ENCODE data around the gene XPA. TPM values are rescaled to one million over a fixed set of nuclear protein-coding genes. Genes with fewer than 3 reads are reported as not detected.

The XPA gene
- total RNA-seq, 1 donor from 2014 or later: 12.3 TPM

DNA sequence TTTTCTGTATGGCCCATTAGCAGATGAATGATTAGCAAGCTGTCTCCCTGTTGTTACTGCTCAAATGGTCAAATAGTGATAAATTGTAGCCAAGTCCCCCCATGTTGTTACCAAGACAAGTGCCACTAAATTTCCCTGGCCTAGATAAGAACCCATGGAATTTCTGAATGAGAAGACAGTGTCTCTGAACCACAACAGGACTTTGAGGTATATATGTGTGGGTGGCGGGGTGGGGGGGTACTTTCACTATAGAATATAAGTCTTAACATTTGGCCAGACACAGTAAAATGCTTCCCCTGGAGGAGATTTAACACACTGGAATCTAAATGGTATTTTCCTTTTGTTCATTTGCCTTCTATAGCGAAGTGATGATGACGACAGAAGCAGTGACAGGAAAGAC lies 28.7 kb downstream of the XPA start:
- no peak for DNase-seq
- Mint-ChIP-seq H3K27me3 (ENCODE audit: unreplicated experiment) (no peaks in the 10 kb centered on the region), H3K4me3 (ENCODE audit: unreplicated experiment) (no peak overlapping the region), H3K36me3 (ENCODE audit: unreplicated experiment) (peaks cover 6% of the 10 kb centered on the region), H3K9me3 (ENCODE audit: unreplicated experiment) (no peaks in the 10 kb centered on the region), H3K4me1 (ENCODE audit: low read depth, unreplicated experiment) (no peaks in the 10 kb centered on the region), H3K27ac (ENCODE audit: unreplicated experiment) (no peak overlapping the region)
- TF ChIP-seq, protein P1, sequence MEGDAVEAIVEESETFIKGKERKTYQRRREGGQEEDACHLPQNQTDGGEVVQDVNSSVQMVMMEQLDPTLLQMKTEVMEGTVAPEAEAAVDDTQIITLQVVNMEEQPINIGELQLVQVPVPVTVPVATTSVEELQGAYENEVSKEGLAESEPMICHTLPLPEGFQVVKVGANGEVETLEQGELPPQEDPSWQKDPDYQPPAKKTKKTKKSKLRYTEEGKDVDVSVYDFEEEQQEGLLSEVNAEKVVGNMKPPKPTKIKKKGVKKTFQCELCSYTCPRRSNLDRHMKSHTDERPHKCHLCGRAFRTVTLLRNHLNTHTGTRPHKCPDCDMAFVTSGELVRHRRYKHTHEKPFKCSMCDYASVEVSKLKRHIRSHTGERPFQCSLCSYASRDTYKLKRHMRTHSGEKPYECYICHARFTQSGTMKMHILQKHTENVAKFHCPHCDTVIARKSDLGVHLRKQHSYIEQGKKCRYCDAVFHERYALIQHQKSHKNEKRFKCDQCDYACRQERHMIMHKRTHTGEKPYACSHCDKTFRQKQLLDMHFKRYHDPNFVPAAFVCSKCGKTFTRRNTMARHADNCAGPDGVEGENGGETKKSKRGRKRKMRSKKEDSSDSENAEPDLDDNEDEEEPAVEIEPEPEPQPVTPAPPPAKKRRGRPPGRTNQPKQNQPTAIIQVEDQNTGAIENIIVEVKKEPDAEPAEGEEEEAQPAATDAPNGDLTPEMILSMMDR (IDR thresholded peaks at IDR 0.05; ENCODE audit: partially characterized antibody, unreplicated experiment): no peak

DNA sequence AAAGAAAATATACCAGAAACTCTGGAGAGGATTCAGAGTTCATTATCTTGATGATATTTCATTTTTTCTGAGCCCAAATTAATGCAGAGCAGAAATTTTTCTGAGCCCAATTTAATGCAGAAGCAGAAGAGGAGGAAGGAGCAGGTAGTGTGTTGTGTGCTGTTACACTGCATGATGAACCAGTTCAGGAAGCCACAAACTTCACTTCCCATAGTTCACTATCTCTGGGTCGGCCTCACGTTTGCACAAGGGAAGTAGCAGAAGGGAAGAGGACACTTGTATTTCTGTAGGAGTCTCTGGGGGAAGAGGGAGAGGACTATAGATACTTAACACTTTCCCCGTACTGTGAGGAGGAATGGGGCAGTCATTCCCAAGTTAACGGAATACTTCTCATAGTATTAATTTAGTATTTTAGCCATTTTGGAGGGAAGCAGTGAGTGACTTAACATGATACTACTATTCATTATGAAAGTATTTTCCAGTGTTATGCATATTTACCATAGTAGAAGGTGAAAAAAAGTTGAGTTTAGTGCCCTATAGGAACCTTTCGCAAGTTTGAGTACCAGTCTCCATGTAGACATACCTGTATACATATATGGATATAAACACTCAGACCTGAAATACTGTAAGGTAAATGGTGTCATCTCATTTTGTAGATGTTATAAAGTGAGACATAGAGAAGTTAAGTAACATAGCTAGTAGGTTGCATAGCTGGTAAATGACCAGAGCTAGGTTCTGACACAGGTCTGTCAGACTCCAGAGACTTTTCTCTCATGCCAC lies 30.0 kb downstream of the XPA start:
- Mint-ChIP-seq H3K27me3 (ENCODE audit: unreplicated experiment) (no peaks in the 10 kb centered on the region), H3K4me1 (ENCODE audit: low read depth, unreplicated experiment) (no peaks in the 10 kb centered on the region), H3K4me3 (ENCODE audit: unreplicated experiment) (no peak overlapping the region), H3K9me3 (ENCODE audit: unreplicated experiment) (no peaks in the 10 kb centered on the region), H3K36me3 (ENCODE audit: unreplicated experiment) (peaks cover 6% of the 10 kb centered on the region), H3K27ac (ENCODE audit: unreplicated experiment) (no peak overlapping the region)
- no peak for DNase-seq
- TF ChIP-seq, protein P1 (IDR thresholded peaks at IDR 0.05; ENCODE audit: partially characterized antibody, unreplicated experiment): no peak

DNA sequence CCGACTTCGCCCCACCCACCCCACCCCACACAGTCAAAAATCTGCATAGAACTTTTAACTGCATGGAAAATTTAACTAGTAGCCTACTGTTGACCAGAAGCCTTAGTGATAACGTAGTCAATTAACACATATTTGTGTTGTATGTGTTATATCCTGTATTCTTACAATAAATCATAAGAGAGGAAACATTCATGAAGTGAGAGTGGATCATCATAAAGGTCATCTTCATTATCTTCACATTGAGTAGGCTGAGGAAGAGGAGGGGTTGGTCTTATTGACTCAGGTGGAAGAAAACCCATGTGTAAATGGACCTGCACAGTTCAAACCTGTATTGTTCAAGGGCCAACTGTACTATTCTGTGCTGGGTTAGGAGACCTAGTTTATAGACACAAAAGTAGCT lies 31.4 kb downstream of the XPA start:
- Mint-ChIP-seq H3K36me3 (ENCODE audit: unreplicated experiment) (peaks cover 6% of the 10 kb centered on the region), H3K27me3 (ENCODE audit: unreplicated experiment) (no peaks in the 10 kb centered on the region), H3K9me3 (ENCODE audit: unreplicated experiment) (no peaks in the 10 kb centered on the region), H3K27ac (ENCODE audit: unreplicated experiment) (no peak overlapping the region), H3K4me1 (ENCODE audit: low read depth, unreplicated experiment) (no peaks in the 10 kb centered on the region), H3K4me3 (ENCODE audit: unreplicated experiment) (no peak overlapping the region)
- no peak for DNase-seq
- TF ChIP-seq, protein P1 (IDR thresholded peaks at IDR 0.05; ENCODE audit: partially characterized antibody, unreplicated experiment): no peak

DNA sequence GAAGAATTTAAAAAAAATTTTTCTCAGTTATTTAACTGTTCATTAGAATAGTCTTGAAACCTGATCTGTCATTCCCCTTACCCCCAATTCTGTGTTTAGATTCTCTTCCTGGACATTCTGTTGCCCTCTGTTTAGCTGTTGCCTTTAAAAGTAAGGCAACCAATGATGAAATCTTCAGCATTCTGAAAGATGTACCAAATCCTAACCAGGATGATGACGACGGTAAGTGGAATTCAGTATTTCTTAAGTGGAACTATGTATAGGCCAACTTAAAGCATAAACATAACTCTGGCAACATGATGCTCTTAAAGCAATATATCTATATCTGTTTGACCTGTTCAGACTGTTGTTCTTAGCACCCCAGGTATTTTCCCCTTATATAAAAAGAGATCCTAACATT lies 36.3 kb downstream of the XPA start:
- H3K36me3 Mint-ChIP-seq (ENCODE audit: unreplicated experiment): peaks cover 10% of the 10 kb centered on the region

DNA sequence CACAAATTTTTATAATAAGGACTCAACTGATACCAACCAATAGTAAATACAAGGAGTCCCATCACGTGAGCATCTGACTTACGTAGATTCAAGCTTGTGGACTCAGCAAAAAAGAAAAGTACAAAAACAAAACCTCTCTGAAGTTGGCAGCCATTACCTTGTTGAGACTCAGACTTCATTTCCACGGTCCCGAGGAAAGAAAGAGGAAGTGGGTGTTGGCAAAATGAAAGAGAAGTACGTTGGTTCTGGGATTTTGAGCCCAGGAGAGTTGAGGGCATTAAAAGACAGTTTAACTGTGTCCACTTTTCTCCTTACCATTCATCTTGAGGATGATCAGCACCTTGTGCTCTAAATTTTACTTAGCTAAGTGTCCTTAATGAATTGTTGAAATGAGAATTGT lies 36.8 kb downstream of the XPA start:
- H3K4me1 Mint-ChIP-seq (ENCODE audit: low read depth, unreplicated experiment): peaks cover 3% of the 10 kb centered on the region
- no peaks in the 10 kb centered on the region for H3K27me3 Mint-ChIP-seq (ENCODE audit: unreplicated experiment)
- no peak overlapping the region for H3K27ac Mint-ChIP-seq (ENCODE audit: unreplicated experiment)
- no peaks in the 10 kb centered on the region for H3K9me3 Mint-ChIP-seq (ENCODE audit: unreplicated experiment)
- no peak for DNase-seq
- peaks cover 10% of the 10 kb centered on the region for H3K36me3 Mint-ChIP-seq (ENCODE audit: unreplicated experiment)
- H3K4me3 Mint-ChIP-seq (ENCODE audit: unreplicated experiment): no peak overlapping the region
- TF ChIP-seq, protein P1 (IDR thresholded peaks at IDR 0.05; ENCODE audit: partially characterized antibody, unreplicated experiment): no peak

More for the DNA sequence above, 36.3 kb downstream of the XPA start:
- TF ChIP-seq, protein P1 (IDR thresholded peaks at IDR 0.05; ENCODE audit: partially characterized antibody, unreplicated experiment): no peak
- Mint-ChIP-seq H3K27me3 (ENCODE audit: unreplicated experiment) (no peaks in the 10 kb centered on the region), H3K4me3 (ENCODE audit: unreplicated experiment) (no peak overlapping the region), H3K4me1 (ENCODE audit: low read depth, unreplicated experiment) (peaks cover 3% of the 10 kb centered on the region), H3K9me3 (ENCODE audit: unreplicated experiment) (no peaks in the 10 kb centered on the region), H3K27ac (ENCODE audit: unreplicated experiment) (no peak overlapping the region)
- no peak for DNase-seq

Measured in glutamatergic neuron (in vitro differentiated cells).